GM18868 (cell line): ENCODE measurements around the gene NR2F2.

Experiments used
- ATAC-seq: cut with Tn5 transposase; IDR thresholded peaks from one replicate; pipeline ENCODE4 v1.9.1; 2021; ENCODE audit warnings: mild to moderate bottlenecking, moderate library complexity; ENCODE audit not compliant: unreplicated experiment

NR2F2 gene

GRCh38 chr15:96331144-96331944 is 844 bp downstream of the NR2F2 start:
- ATAC-seq, result no peak

GRCh38 chr15:96331945-96332636 is 1.6 kb downstream of the NR2F2 start:
- no peak for ATAC-seq

- no peak for ATAC-seq
These were observed 2.2 kb downstream of the NR2F2 start for GRCh38 chr15:96332637-96333121.

- ATAC-seq, result no peak
These were observed 2.9 kb downstream of the NR2F2 start for GRCh38 chr15:96333131-96334016.

GRCh38 chr15:96334017-96334704 is 3.7 kb downstream of the NR2F2 start:
- ATAC-seq, result no peak

- ATAC-seq, result no peak
These were observed 4.4 kb downstream of the NR2F2 start for GRCh38 chr15:96334705-96335410.

- no peak for ATAC-seq
These were observed 5.0 kb downstream of the NR2F2 start for GRCh38 chr15:96335411-96336024.

- ATAC-seq, result no peak
These were observed 5.7 kb downstream of the NR2F2 start for GRCh38 chr15:96336108-96336595.

GRCh38 chr15:96336596-96337364 is 6.3 kb downstream of the NR2F2 start:
- ATAC-seq, result no peak

- ATAC-seq, result no peak
These were observed 7.0 kb downstream of the NR2F2 start for GRCh38 chr15:96337365-96338023.

GRCh38 chr15:96338074-96338765 is 7.7 kb downstream of the NR2F2 start:
- no peak for ATAC-seq

GRCh38 chr15:96338766-96339618 is 8.5 kb downstream of the NR2F2 start:
- ATAC-seq, result no peak

- no peak for ATAC-seq
These were observed 9.3 kb downstream of the NR2F2 start for GRCh38 chr15:96339619-96340347.

GRCh38 chr15:96340348-96340597 is 9.8 kb downstream of the NR2F2 start:
- no peak for ATAC-seq

GRCh38 chr15:96340598-96341512 is 10.4 kb downstream of the NR2F2 start:
- peak; percentile 24 for ATAC-seq
